ENCODE measurements around the gene TMEM39A.

GRCh38 chr3:119395923-119396358 is 67.5 kb downstream of the TMEM39A start:
- no peak for TF ChIP-seq CTCF (conservative IDR thresholded peaks at IDR 0.05)
- TF ChIP-seq EZH2 (IDR thresholded peaks at IDR 0.05; ENCODE audit: low read depth): no peak

Measured in PC-9 (cell line).